Smooth muscle cell (in vitro differentiated cells): Measurements from ENCODE around the gene PBX2. TPM values are rescaled to one million over a fixed set of nuclear protein-coding genes. Genes with fewer than 3 reads are reported as not detected.

Experiments used
- DNase-seq: peaks from one replicate; lab custom pipeline; 2025; ENCODE audit not compliant: unreplicated experiment; lab: John Stamatoyannopoulos, UW
- H2AFZ ChIP-seq: fragments of 200-600 bp; sonication (generic); 2 replicates; pipeline ENCODE4 v1.6.0; 2016; ENCODE audit warnings: antibody characterized with exemption, low read depth, mild to moderate bottlenecking
- H3F3A ChIP-seq: fragments of 200-600 bp; sonication (generic); 2 replicates; pipeline ENCODE4 v1.6.0; 2017; ENCODE audit warnings: antibody characterized with exemption, low read depth
- H3K27ac ChIP-seq: fragments of 200-600 bp; sonication (generic); 2 replicates; pipeline ENCODE4 v1.5.1; 2016; ENCODE audit warnings: low read depth, mild to moderate bottlenecking
- H3K27me3 ChIP-seq: fragments of 200-600 bp; sonication (generic); 2 replicates; pipeline ENCODE4 v1.6.1; 2016; ENCODE audit warnings: low read depth, mild to moderate bottlenecking
- H3K36me3 ChIP-seq: fragments of 200-600 bp; sonication (generic); 2 replicates; pipeline ENCODE4 v1.5.1; 2016; ENCODE audit warnings: low read depth
- H3K4me1 ChIP-seq: fragments of 200-600 bp; sonication (generic); 2 replicates; pipeline ENCODE4 v1.5.1; 2016; ENCODE audit warnings: low read depth
- H3K4me2 ChIP-seq: fragments of 200-600 bp; sonication (generic); 2 replicates; pipeline ENCODE4 v1.6.0; 2016; ENCODE audit warnings: mild to moderate bottlenecking
- H3K4me3 ChIP-seq: fragments of 200-600 bp; sonication (generic); 2 replicates; pipeline ENCODE4 v1.5.1; 2016; ENCODE audit warnings: mild to moderate bottlenecking
- H3K79me2 ChIP-seq: fragments of 200-600 bp; sonication (generic); 2 replicates; pipeline ENCODE4 v1.6.0; 2016; ENCODE audit warnings: low read depth, mild to moderate bottlenecking
- H3K9ac ChIP-seq: fragments of 200-600 bp; sonication (generic); 2 replicates; pipeline ENCODE4 v1.6.0; 2016; ENCODE audit warnings: low read depth
- H3K9me3 ChIP-seq: fragments of 200-600 bp; sonication (generic); replicated peaks from 2 replicates; pipeline ENCODE4 v1.5.1; 2016; ENCODE audit warnings: low read depth
- H4K20me1 ChIP-seq: fragments of 200-600 bp; sonication (generic); 2 replicates; pipeline ENCODE4 v1.6.0; 2016; ENCODE audit warnings: low read depth
- CTCF ChIP-seq: fragments of 200-600 bp; sonication (generic); IDR thresholded peaks from 2 replicates; pipeline ENCODE4 v1.5.1; 2017; ENCODE audit warnings: borderline replicate concordance, mild to moderate bottlenecking, antibody characterized with exemption; ENCODE audit not compliant: insufficient read depth, poor library complexity, severe bottlenecking
- WGBS: methylation state at CpG from one replicate; pipeline ENCODE4 v1.1.7; 2016; ENCODE audit warnings: low lambda C conversion rate; 5-methylcytosine and 5-hydroxymethylcytosine counted together
- polyA plus RNA-seq: library from polyadenylated mRNA; unstranded; fragments of >200 nt; fragmentation: Nextera tagmentation; extraction: Ambion mirVana; gene quantifications from 2 replicates; pipeline ENCODE4 v1.2.1, GENCODE V29; 2016
- total RNA-seq: library from RNA; depleted of rRNA; stranded (reverse); fragments of >200 nt; gene quantifications from 2 replicates; pipeline ENCODE4 v1.2.3, GENCODE V29; 2014

The PBX2 gene
- total and polyA plus RNA-seq, 2 experiments from 2014 or later, result 14.0 to 43.6 TPM

DNA sequence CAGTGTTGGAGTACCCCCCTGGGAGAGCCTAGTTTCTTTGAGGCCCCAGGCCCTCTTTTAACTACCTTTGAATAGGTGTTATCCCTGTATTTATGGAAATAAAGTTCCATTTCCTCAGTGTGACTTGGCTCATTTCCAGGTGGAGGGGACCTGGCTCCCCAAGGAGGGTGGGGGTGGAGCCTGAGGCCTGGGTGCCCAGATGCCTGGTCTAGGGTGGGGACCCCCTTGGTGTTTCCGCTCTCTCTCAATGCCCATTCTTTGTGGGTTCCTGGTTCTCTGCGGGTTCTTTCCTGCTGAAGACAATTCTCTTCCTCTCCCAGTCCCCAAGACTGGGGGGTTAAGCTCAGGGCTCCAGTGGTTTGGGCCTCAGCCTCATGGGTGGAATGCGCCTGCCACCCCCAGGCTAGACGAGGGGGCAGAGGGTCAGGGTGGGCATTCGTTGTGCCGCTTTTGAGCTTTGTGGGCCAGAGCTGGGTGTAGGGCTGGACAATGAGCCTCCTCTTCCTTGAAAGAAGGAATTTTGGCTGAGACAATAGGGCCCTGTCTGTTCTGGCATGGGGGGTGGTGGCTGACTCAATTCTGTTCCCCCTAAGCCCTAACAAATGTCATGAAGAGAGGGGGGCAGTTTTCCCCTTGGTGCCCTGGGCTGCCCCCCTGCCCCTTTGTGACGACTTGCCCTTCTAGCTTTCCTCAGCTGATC lies 26.3 kb downstream of the PBX2 start:
- Histone ChIP-seq H3K27me3 (no peaks in the 10 kb centered on the region), H3K79me2 (no peaks in the 10 kb centered on the region), H4K20me1 (no peaks in the 10 kb centered on the region), H3K27ac (no peak overlapping the region), H3K4me1 (no peaks in the 10 kb centered on the region), H3K4me2 (no peak overlapping the region), H2AFZ (no peak overlapping the region), H3K9ac (no peak overlapping the region), H3K4me3 (no peak overlapping the region), H3K9me3 (no peaks in the 10 kb centered on the region), H3F3A (peaks cover 5% of the 10 kb centered on the region), H3K36me3 (no peaks in the 10 kb centered on the region)
- TF ChIP-seq CTCF, result no peak
- no peak for DNase-seq
- WGBS, result 95% methylated on average over 7 of the region's 7 CpGs

DNA sequence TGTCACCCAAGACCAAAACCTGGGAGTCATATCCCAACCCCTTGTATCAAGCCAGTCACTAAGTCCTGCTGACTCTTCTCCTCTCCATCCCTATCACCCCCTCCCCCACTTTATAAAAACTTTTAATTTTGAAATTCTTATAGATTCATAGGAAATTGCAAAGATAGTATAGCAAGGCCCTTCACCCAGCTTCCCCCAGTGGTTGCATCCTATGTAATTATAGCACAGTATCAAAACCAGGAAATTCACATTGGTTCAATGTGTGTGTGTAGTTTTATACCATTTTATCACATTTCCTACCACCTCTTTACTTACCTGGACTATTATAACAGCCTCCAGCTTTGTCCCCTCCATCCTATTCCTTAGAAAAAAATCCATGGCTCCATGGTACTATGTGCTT lies 31.9 kb downstream of the PBX2 start:
- Histone ChIP-seq H4K20me1 (no peaks in the 10 kb centered on the region), H3K36me3 (no peaks in the 10 kb centered on the region), H3F3A (no peaks in the 10 kb centered on the region), H2AFZ (no peak overlapping the region), H3K4me3 (no peak overlapping the region), H3K79me2 (peaks cover 10% of the 10 kb centered on the region), H3K4me1 (peaks cover 6% of the 10 kb centered on the region), H3K4me2 (no peak overlapping the region), H3K9ac (no peak overlapping the region), H3K9me3 (no peaks in the 10 kb centered on the region), H3K27ac (no peak overlapping the region), H3K27me3 (no peaks in the 10 kb centered on the region)
- DNase-seq, result no peak
- TF ChIP-seq CTCF, result no peak

- Histone ChIP-seq H3K79me2 (peaks cover 10% of the 10 kb centered on the region), H3K4me3 (no peak overlapping the region), H3K9me3 (no peaks in the 10 kb centered on the region), H3K4me2 (no peak overlapping the region), H2AFZ (no peak overlapping the region), H3F3A (no peaks in the 10 kb centered on the region), H3K4me1 (peaks cover 15% of the 10 kb centered on the region), H3K36me3 (no peaks in the 10 kb centered on the region), H3K27ac (no peak overlapping the region), H3K27me3 (no peaks in the 10 kb centered on the region), H4K20me1 (no peaks in the 10 kb centered on the region), H3K9ac (no peak overlapping the region)
- DNase-seq, result no peak
- WGBS, result 97% methylated on average over 9 of the region's 9 CpGs
- TF ChIP-seq CTCF, result no peak
Measured at GRCh38 chr6:32156891-32157290, 33.1 kb downstream of the PBX2 start.
